Measurements from ENCODE around the gene MED26. TPM values are rescaled to one million over a fixed set of nuclear protein-coding genes. Genes with fewer than 3 reads are reported as not detected.

MED26 gene
- total and polyA plus RNA-seq, 2 of the 13 experiments (the other 11 are each of a cell fraction or from before 2014, with no cell fraction given), result 3.5 to 3.8 TPM

DNA sequence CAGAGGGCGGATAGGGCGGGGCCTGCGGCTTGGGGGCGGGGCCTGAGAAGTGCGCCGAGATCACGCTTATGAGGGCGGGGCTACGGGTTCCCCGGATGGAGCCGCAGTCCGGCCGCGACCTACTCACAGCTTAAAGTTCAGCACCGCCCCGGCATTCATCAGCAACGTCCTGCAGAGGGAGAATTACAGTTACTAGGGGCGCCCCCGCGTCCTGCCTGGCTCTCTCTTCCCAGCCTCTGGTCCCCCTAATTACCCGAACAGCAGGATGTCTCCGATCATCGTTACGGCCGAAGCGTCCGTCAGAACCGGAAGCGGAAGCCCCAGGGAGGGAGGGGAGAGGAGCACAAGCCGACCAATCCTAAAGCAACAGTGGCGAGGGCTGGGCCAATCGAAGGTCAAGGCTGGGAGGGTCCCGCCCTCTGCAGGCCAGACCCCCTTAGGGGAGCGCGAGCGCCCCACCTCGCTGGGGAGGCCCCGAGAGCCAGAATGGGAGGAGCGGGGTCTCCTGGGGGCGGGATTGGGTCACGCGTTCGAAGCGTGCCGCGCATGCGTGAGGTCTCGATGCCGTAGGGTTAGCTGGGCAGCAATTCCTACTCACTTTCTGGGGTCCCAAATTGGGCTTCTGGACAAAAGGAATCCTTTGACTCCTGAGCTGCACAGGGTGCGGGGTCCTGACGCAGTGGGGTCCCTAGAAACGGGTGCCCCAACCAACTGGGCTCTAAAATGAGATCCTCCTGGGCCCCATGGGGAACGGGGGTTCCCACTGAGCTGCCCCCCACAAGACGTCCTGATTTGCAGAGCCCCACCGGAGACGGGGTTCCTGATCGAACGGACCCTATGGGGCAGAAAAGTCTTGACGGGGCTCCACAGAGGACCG lies 32.1 kb upstream of the MED26 start, which contains the start of gene SMIM7 (continued):
- TF ChIP-seq, protein P1, sequence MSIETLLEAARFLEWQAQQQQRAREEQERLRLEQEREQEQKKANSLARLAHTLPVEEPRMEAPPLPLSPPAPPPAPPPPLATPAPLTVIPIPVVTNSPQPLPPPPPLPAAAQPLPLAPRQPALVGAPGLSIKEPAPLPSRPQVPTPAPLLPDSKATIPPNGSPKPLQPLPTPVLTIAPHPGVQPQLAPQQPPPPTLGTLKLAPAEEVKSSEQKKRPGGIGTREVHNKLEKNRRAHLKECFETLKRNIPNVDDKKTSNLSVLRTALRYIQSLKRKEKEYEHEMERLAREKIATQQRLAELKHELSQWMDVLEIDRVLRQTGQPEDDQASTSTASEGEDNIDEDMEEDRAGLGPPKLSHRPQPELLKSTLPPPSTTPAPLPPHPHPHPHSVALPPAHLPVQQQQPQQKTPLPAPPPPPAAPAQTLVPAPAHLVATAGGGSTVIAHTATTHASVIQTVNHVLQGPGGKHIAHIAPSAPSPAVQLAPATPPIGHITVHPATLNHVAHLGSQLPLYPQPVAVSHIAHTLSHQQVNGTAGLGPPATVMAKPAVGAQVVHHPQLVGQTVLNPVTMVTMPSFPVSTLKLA (IDR thresholded peaks at IDR 0.05), result peak; percentile 64
- TF ChIP-seq ZNF703 (CRISPR knock-in tag; IDR thresholded peaks at IDR 0.05; ENCODE audit: borderline replicate concordance) (no peak), ZNF468 (CRISPR knock-in tag; IDR thresholded peaks at IDR 0.05) (no peak), RXRB (CRISPR knock-in tag; IDR thresholded peaks at IDR 0.05; ENCODE audit: borderline replicate concordance) (peak; percentile 82), SYNCRIP (IDR thresholded peaks at IDR 0.05; ENCODE audit: insufficient read depth, low read depth, low read length) (no peak), NCOA1 (CRISPR knock-in tag; IDR thresholded peaks at IDR 0.05) (no peak), TAF1 (CRISPR knock-in tag; IDR thresholded peaks at IDR 0.05) (peak; percentile 83; the same call in 1 of the 2 replicates), ZKSCAN1 (IDR thresholded peaks at IDR 0.05; ENCODE audit: low read length) (no peak), GTF3A (CRISPR knock-in tag; conservative IDR thresholded peaks at IDR 0.05) (no peak), XBP1 (CRISPR knock-in tag; IDR thresholded peaks at IDR 0.05) (no peak), SCMH1 (CRISPR knock-in tag; IDR thresholded peaks at IDR 0.05; ENCODE audit: borderline replicate concordance) (no peak), ZSCAN21 (CRISPR knock-in tag; IDR thresholded peaks at IDR 0.05; ENCODE audit: borderline replicate concordance) (peak; percentile 21; the same call in 1 of the 2 replicates), MEIS2 (CRISPR knock-in tag; IDR thresholded peaks at IDR 0.05) (no peak), MED8 (CRISPR knock-in tag; IDR thresholded peaks at IDR 0.05; ENCODE audit: insufficient replicate concordance) (no peak), ZNF567 (CRISPR knock-in tag; IDR thresholded peaks at IDR 0.05; ENCODE audit: borderline replicate concordance) (peak; percentile 42; the same call in 1 of the 2 replicates), FOXM1 (CRISPR knock-in tag; IDR thresholded peaks at IDR 0.05) (no peak), TP53 (CRISPR knock-in tag; conservative IDR thresholded peaks at IDR 0.05) (no peak), SRSF4 (IDR thresholded peaks at IDR 0.05; ENCODE audit: low read depth, low read length, poor library complexity, severe bottlenecking) (no peak), GABPA (IDR thresholded peaks at IDR 0.05; ENCODE audit: low read depth, low read length) (peak; percentile 94), GABPA (CRISPR knock-in tag; IDR thresholded peaks at IDR 0.05; ENCODE audit: low read depth) (peak; percentile 99)
- TF ChIP-seq, protein P2, sequence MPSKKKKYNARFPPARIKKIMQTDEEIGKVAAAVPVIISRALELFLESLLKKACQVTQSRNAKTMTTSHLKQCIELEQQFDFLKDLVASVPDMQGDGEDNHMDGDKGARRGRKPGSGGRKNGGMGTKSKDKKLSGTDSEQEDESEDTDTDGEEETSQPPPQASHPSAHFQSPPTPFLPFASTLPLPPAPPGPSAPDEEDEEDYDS (CRISPR knock-in tag; IDR thresholded peaks at IDR 0.05), result peak; percentile 85
- TF ChIP-seq, protein P3, sequence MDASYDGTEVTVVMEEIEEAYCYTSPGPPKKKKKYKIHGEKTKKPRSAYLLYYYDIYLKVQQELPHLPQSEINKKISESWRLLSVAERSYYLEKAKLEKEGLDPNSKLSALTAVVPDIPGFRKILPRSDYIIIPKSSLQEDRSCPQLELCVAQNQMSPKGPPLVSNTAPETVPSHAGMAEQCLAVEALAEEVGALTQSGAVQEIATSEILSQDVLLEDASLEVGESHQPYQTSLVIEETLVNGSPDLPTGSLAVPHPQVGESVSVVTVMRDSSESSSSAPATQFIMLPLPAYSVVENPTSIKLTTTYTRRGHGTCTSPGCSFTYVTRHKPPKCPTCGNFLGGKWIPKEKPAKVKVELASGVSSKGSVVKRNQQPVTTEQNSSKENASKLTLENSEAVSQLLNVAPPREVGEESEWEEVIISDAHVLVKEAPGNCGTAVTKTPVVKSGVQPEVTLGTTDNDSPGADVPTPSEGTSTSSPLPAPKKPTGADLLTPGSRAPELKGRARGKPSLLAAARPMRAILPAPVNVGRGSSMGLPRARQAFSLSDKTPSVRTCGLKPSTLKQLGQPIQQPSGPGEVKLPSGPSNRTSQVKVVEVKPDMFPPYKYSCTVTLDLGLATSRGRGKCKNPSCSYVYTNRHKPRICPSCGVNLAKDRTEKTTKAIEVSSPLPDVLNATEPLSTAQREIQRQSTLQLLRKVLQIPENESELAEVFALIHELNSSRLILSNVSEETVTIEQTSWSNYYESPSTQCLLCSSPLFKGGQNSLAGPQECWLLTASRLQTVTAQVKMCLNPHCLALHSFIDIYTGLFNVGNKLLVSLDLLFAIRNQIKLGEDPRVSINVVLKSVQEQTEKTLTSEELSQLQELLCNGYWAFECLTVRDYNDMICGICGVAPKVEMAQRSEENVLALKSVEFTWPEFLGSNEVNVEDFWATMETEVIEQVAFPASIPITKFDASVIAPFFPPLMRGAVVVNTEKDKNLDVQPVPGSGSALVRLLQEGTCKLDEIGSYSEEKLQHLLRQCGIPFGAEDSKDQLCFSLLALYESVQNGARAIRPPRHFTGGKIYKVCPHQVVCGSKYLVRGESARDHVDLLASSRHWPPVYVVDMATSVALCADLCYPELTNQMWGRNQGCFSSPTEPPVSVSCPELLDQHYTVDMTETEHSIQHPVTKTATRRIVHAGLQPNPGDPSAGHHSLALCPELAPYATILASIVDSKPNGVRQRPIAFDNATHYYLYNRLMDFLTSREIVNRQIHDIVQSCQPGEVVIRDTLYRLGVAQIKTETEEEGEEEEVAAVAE (CRISPR knock-in tag; IDR thresholded peaks at IDR 0.05; ENCODE audit: borderline replicate concordance), result peak; percentile 56; the same call in 1 of the 2 replicates
- TF ChIP-seq, protein P4, sequence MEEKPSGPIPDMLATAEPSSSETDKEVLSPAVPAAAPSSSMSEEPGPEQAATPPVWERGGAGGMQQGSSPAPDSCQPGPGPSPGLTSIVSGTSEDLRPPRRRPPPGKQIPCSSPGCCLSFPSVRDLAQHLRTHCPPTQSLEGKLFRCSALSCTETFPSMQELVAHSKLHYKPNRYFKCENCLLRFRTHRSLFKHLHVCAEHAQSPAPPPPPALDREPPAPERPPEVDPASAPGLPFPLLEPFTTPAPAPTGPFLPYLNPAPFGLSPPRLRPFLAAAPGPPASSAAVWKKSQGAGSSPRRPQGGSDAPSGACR (CRISPR knock-in tag; IDR thresholded peaks at IDR 0.05), result no peak; the same call in 1 of the 2 replicates
